GM19238 (cell line): ENCODE results near the gene AGBL3.
"Not testable (repeated sequence)": the region's sequence is repeated elsewhere in the genome, so short reads cannot be mapped to it uniquely, and the experiment has no call there.

Experiments used
- DNase-seq: peaks from one replicate; pipeline ENCODE4 v3.0.0; 2011; ENCODE audit warnings: low spot score; ENCODE audit not compliant: insufficient read length

The AGBL3 gene

GRCh38 chr7:135167365-135167917, 181.1 kb downstream of the AGBL3 start:
- DNase-seq, result no peak

- DNase-seq, result no peak
Measured at GRCh38 chr7:135168001-135168400, 181.7 kb downstream of the AGBL3 start.

GRCh38 chr7:135168489-135169140, 182.3 kb downstream of the AGBL3 start:
- no peak for DNase-seq

GRCh38 chr7:135169141-135169963, 183.0 kb downstream of the AGBL3 start:
- DNase-seq, result peak; percentile 50

- no peak for DNase-seq
Measured at GRCh38 chr7:135169964-135170273, 183.6 kb downstream of the AGBL3 start.

- DNase-seq, result peak; percentile 83
Measured at GRCh38 chr7:135170274-135170997, 184.1 kb downstream of the AGBL3 start, which contains the start of gene CYREN. Gene CYREN, minus strand, starts transcription at chr7:135170707. Its CDS starts 1,785 bp downstream, at chr7:135168922.

GRCh38 chr7:135170998-135171481, 184.7 kb downstream of the AGBL3 start:
- DNase-seq, result not testable (repeated sequence)

GRCh38 chr7:135171581-135172291, 185.4 kb downstream of the AGBL3 start:
- not testable (repeated sequence) for DNase-seq

- not testable (repeated sequence) for DNase-seq
Measured at GRCh38 chr7:135173916-135174315, 187.6 kb downstream of the AGBL3 start.

GRCh38 chr7:135174941-135175340, 188.6 kb downstream of the AGBL3 start:
- DNase-seq, result no peak

GRCh38 chr7:135175931-135176330, 189.6 kb downstream of the AGBL3 start:
- DNase-seq, result no peak

- DNase-seq, result no peak
Measured at GRCh38 chr7:135177028-135177696, 190.9 kb downstream of the AGBL3 start.

- no peak for DNase-seq
Measured at GRCh38 chr7:135178364-135178763, 192.1 kb downstream of the AGBL3 start.

- no peak for DNase-seq
Measured at GRCh38 chr7:135179321-135179925, 193.1 kb downstream of the AGBL3 start.

GRCh38 chr7:135180122-135180521, 193.8 kb downstream of the AGBL3 start:
- no peak for DNase-seq

- DNase-seq, result no peak
Measured at GRCh38 chr7:135181261-135181928, 195.1 kb downstream of the AGBL3 start.

GRCh38 chr7:135181929-135182678, 195.8 kb downstream of the AGBL3 start:
- no peak for DNase-seq

GRCh38 chr7:135183478-135183877, 197.2 kb downstream of the AGBL3 start:
- no peak for DNase-seq
